A673 (cell line): ENCODE data around the gene CAPN1.

ENCODE experiments used
- CTCF ChIP-seq: fragments of 300-800, 200-600 bp; sonication (generic); conservative IDR thresholded peaks from 2 replicates; pipeline ENCODE4 v1.5.1; 2017; ENCODE audit warnings: low read depth, mild to moderate bottlenecking, antibody characterized with exemption, low read length, moderate library complexity, mixed read lengths
- EZH2 ChIP-seq: fragments of 200-600 bp; sonication (generic); IDR thresholded peaks from 2 replicates; pipeline ENCODE4 v1.6.1; 2017; ENCODE audit warnings: borderline replicate concordance, low read depth, mild to moderate bottlenecking, mixed read lengths, antibody characterized with exemption, low read length; ENCODE audit not compliant: poor library complexity, severe bottlenecking

GRCh38 chr11:65165410-65166317 lies 16.1 kb upstream of the CAPN1 start:
- TF ChIP-seq CTCF = no peak
- no peak for TF ChIP-seq EZH2
